Stimulated activated CD4-positive, alpha-beta T cell treated with anti-CD3 and anti-CD28 coated beads, TNF-alpha, amount 100 ng/mL, for 48 hours (primary cell): ENCODE measurements around the gene CDK1.

Experiments used
- DNase-seq, 3 donors: peaks; one replicate each; pipeline ENCODE4 v3.0.0-alpha.2; 2020; ENCODE audit warnings: low read depth in 3 of 3

The CDK1 gene

GRCh38 chr10:60778214-60778970 is at the start of gene CDK1:
CDK1 (plus strand) TSS chr10:60778478; CDS start chr10:60780166, 1,688 bp downstream.
- peak; percentile 87 to 94 (median 93) for DNase-seq

GRCh38 chr10:60729106-60729505 is 49.2 kb upstream of the CDK1 start:
- DNase-seq = no peak

GRCh38 chr10:60731134-60731885 is 47.0 kb upstream of the CDK1 start:
- DNase-seq = no peak

- no peak for DNase-seq
Observed at GRCh38 chr10:60732198-60732806, 46.0 kb upstream of the CDK1 start.

- DNase-seq = peak in 1 of 3 donors; percentile 18
Observed at GRCh38 chr10:60732807-60733516, 45.3 kb upstream of the CDK1 start.

- no peak for DNase-seq
Observed at GRCh38 chr10:60733517-60733822, 44.8 kb upstream of the CDK1 start.

GRCh38 chr10:60733826-60734225 is 44.5 kb upstream of the CDK1 start:
- DNase-seq = no peak

GRCh38 chr10:60734226-60734625 is 44.1 kb upstream of the CDK1 start:
- DNase-seq = no peak

- DNase-seq = no peak
Observed at GRCh38 chr10:60735244-60735643, 43.0 kb upstream of the CDK1 start.

- DNase-seq = no peak
Observed at GRCh38 chr10:60737242-60737641, 41.0 kb upstream of the CDK1 start.

- no peak for DNase-seq
Observed at GRCh38 chr10:60739558-60739957, 38.7 kb upstream of the CDK1 start.

GRCh38 chr10:60742512-60742911 is 35.8 kb upstream of the CDK1 start:
- no peak for DNase-seq

GRCh38 chr10:60747817-60748469 is 30.3 kb upstream of the CDK1 start:
- DNase-seq = no peak

GRCh38 chr10:60753152-60753551 is 25.1 kb upstream of the CDK1 start:
- DNase-seq = no peak

- DNase-seq = no peak
Observed at GRCh38 chr10:60753817-60754216, 24.5 kb upstream of the CDK1 start.

- no peak for DNase-seq
Observed at GRCh38 chr10:60757420-60757895, 20.8 kb upstream of the CDK1 start.

GRCh38 chr10:60759181-60759580 is 19.1 kb upstream of the CDK1 start:
- DNase-seq = no peak

- DNase-seq = no peak
Observed at GRCh38 chr10:60760711-60761210, 17.5 kb upstream of the CDK1 start.

- DNase-seq = no peak
Observed at GRCh38 chr10:60762554-60762953, 15.7 kb upstream of the CDK1 start.

GRCh38 chr10:60767424-60767823 is 10.9 kb upstream of the CDK1 start:
- DNase-seq = no peak

- no peak for DNase-seq
Observed at GRCh38 chr10:60769406-60769805, 8.9 kb upstream of the CDK1 start.
